CD4-positive, CD25-positive, alpha-beta regulatory T cell (primary cell): Measurements from ENCODE around the gene PARP6. TPM values are rescaled to one million over a fixed set of nuclear protein-coding genes. Genes with fewer than 3 reads are reported as not detected.
A peak's percentile ranks its signal among the peaks of the same experiment; 100 is the strongest.

Experiments
- ATAC-seq, 2 donors: fragments of 150-1000 bp; cut with Tn5 transposase; one replicate each; pipeline ENCODE4 v1.10.0; 2021; ENCODE audit warnings: low read depth in 2 of 2, moderate number of reproducible peaks in 2 of 2, moderate library complexity in 1 of 2
- DNase-seq, 3 donors: peaks; one replicate each; pipeline versions ENCODE4 v3.0.0 to v3.0.0-alpha.2; 2012 to 2022; ENCODE audit warnings: mixed read lengths in 1 of 3
- H3K27ac ChIP-seq: one replicate; pipeline ENCODE4 v1.7.0; 2013; ENCODE audit warnings: mild to moderate bottlenecking, low read length; ENCODE audit not compliant: insufficient read depth, poor library complexity, severe bottlenecking
- H3K27me3 ChIP-seq: one replicate; pipeline ENCODE4 v1.7.0; 2013; ENCODE audit warnings: low read length; ENCODE audit not compliant: control insufficient read depth, insufficient read depth
- H3K36me3 ChIP-seq: one replicate; pipeline ENCODE4 v1.7.0; 2013; ENCODE audit warnings: mild to moderate bottlenecking, low read length, moderate library complexity; ENCODE audit not compliant: control insufficient read depth, insufficient read depth
- H3K4me1 ChIP-seq: 2 replicates; pipeline ENCODE4 v1.7.0; 2013; ENCODE audit warnings: mild to moderate bottlenecking, low read length; ENCODE audit not compliant: insufficient read depth, control insufficient read depth, poor library complexity, severe bottlenecking
- H3K4me3 ChIP-seq: one replicate; pipeline ENCODE4 v1.7.0; 2013; ENCODE audit warnings: low read depth, mild to moderate bottlenecking, low read length, moderate library complexity
- H3K9me3 ChIP-seq, 2 experiments: 1 replicate in 1 of 2; 2 replicates in 1 of 2; pipeline ENCODE4 v1.7.0; 2013; ENCODE audit warnings: low read length in 2 of 2, mild to moderate bottlenecking in 1 of 2, moderate library complexity in 1 of 2; ENCODE audit not compliant: control insufficient read depth in 2 of 2
- H3K27ac Mint-ChIP-seq, 3 donors: one replicate each; pipeline ENCODE4 v1.8.0; 2020 to 2022; ENCODE audit warnings: mild to moderate bottlenecking in 3 of 3, mixed read lengths in 3 of 3, moderate library complexity in 2 of 3
- H3K27me3 Mint-ChIP-seq: one replicate; pipeline ENCODE4 v1.8.0; 2022; ENCODE audit warnings: mild to moderate bottlenecking, mixed read lengths
- H3K36me3 Mint-ChIP-seq: one replicate; pipeline ENCODE4 v1.8.0; 2020; ENCODE audit warnings: mixed read lengths
- H3K4me1 Mint-ChIP-seq, 4 donors: one replicate each; pipeline ENCODE4 v1.8.0; 2020 to 2022; ENCODE audit warnings: mixed read lengths in 4 of 4, mild to moderate bottlenecking in 1 of 4
- H3K4me3 Mint-ChIP-seq, 4 donors: one replicate each; pipeline ENCODE4 v1.8.0; 2020 to 2022; ENCODE audit warnings: mild to moderate bottlenecking in 4 of 4, mixed read lengths in 4 of 4, moderate library complexity in 3 of 4
- H3K9me3 Mint-ChIP-seq, 7 donors: one replicate each; pipeline ENCODE4 v1.8.0; 2020 to 2022; ENCODE audit warnings: mixed read lengths in 7 of 7, mild to moderate bottlenecking in 3 of 7, moderate library complexity in 2 of 7
- polyA plus RNA-seq, 4 donors: library from polyadenylated mRNA; unstranded; fragments of 300-500 nt; fragmentation: Illumina TruSeq; gene quantifications; one replicate each; pipeline ENCODE4 v1.2.3, GENCODE V29; 2021
- total RNA-seq: library from RNA; stranded (reverse); gene quantifications from one replicate; pipeline ENCODE4 v1.2.3, GENCODE V29; 2022

Gene PARP6
- total and polyA plus RNA-seq, 5 donors from 2014 or later, result 14.5 to 101 (median 16.7) TPM

DNA sequence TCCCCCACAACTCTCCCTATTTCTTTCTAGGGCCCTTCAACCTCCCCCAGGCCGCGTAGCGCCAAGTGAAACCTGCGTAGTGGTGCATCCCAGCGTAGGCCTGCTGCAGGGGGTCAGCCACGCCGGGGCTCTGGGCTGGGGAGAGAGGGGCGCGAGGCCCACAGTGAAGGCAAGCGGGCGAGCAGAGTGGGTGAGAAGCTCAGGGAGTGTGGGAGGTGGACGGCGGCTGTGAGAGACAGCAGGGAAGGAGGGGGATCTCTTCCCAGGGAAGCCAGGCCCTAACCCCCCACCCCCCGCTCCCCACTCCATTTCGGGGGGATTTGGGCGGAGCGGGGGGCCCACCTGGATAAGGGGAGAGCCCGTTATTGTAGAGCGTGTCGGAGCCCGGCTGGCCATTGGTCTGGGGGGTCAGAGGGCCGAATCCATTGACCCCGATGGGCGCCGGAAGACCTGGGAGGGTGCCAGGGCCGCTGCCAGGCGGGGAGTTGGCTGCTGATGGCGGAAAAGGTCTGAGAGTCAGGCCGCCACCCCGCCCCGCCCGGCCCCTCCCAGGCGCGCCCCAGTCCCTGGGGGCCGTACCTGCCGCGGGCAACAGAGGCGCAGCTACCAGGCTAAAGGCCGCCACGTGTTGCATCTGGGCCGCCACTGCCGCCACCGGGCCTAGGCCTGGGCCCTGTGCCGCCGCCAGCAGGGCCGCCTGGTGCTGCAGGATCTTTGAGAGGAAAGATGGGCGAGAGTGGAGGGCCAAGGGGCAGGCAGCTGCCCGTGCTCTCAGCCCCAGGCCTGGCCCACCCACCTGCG, 16.6 kb upstream of the PARP6 start:
- Mint-ChIP-seq H3K27ac (no peak overlapping the region), H3K4me1 (no peaks in the 10 kb centered on the region), H3K27me3 (peaks cover 4% of the 10 kb centered on the region), H3K4me3 (no peak overlapping the region), H3K36me3 (no peaks in the 10 kb centered on the region), H3K9me3 (no peaks in the 10 kb centered on the region)
- DNase-seq, result no peak
- H3K9me3 ChIP-seq, result no peaks in the 10 kb centered on the region
- no peak overlapping the region for H3K4me3 ChIP-seq
- no peaks in the 10 kb centered on the region for H3K27me3 ChIP-seq
- H3K36me3 ChIP-seq, result no peaks in the 10 kb centered on the region
- no peaks in the 10 kb centered on the region for H3K4me1 ChIP-seq
- no peak overlapping the region for H3K27ac ChIP-seq
- ATAC-seq, result no peak

GRCh38 chr15:72285927-72286516, 13.7 kb upstream of the PARP6 start:
- Histone ChIP-seq H3K27me3 (no peaks in the 10 kb centered on the region), H3K36me3 (no peaks in the 10 kb centered on the region), H3K4me1 (no peaks in the 10 kb centered on the region), H3K27ac (no peak overlapping the region), H3K9me3 (no peaks in the 10 kb centered on the region), H3K4me3 (no peak overlapping the region)
- H3K27me3 Mint-ChIP-seq, result peaks cover 4% of the 10 kb centered on the region
- peak in 1 of 2 donors; percentile 52 for ATAC-seq
- H3K9me3 Mint-ChIP-seq, result no peaks in the 10 kb centered on the region
- H3K4me1 Mint-ChIP-seq, result no peaks in the 10 kb centered on the region
- H3K36me3 Mint-ChIP-seq, result no peaks in the 10 kb centered on the region
- no peak overlapping the region for H3K4me3 Mint-ChIP-seq
- H3K27ac Mint-ChIP-seq, result peak overlapping the region in 1 of 3 donors; percentile 52
- DNase-seq, result peak; percentile 27 to 59 (median 47)

DNA sequence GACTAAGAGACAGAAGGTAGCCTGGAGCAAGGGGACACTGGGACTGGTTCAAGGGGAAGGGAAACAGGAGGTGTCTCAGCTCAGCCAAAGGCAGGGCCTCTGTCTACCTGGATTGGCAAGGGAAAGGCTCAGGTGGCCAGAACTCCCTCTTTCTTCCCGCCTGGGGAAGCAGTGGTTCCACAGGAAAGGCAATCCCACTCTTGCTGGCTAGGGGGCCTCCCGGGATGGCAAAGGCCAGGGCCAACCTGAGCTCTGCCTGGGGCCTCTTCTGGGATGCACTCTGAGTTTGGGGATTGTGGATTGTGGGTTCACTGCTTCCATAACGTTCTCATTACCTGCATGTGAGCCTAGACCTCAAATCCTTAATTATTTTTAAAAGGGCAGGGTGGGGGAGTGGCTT, 13.0 kb upstream of the PARP6 start:
- Mint-ChIP-seq H3K4me1 (no peaks in the 10 kb centered on the region), H3K27ac (no peak overlapping the region), H3K9me3 (no peaks in the 10 kb centered on the region), H3K27me3 (peaks cover 4% of the 10 kb centered on the region), H3K4me3 (no peak overlapping the region), H3K36me3 (no peaks in the 10 kb centered on the region)
- no peak overlapping the region for H3K27ac ChIP-seq
- no peaks in the 10 kb centered on the region for H3K27me3 ChIP-seq
- H3K9me3 ChIP-seq, result no peaks in the 10 kb centered on the region
- DNase-seq (no peak), ATAC-seq (no peak)
- no peaks in the 10 kb centered on the region for H3K4me1 ChIP-seq
- H3K36me3 ChIP-seq, result no peaks in the 10 kb centered on the region
- no peak overlapping the region for H3K4me3 ChIP-seq

GRCh38 chr15:72284781-72285180, 12.4 kb upstream of the PARP6 start:
- ATAC-seq (no peak), DNase-seq (no peak)
- no peaks in the 10 kb centered on the region for H3K36me3 ChIP-seq
- Mint-ChIP-seq H3K27me3 (peaks cover 4% of the 10 kb centered on the region), H3K27ac (no peak overlapping the region), H3K9me3 (no peaks in the 10 kb centered on the region), H3K36me3 (no peaks in the 10 kb centered on the region), H3K4me3 (no peak overlapping the region), H3K4me1 (no peaks in the 10 kb centered on the region)
- no peak overlapping the region for H3K27ac ChIP-seq
- H3K27me3 ChIP-seq, result peaks cover 1% of the 10 kb centered on the region
- H3K9me3 ChIP-seq, result no peaks in the 10 kb centered on the region
- H3K4me3 ChIP-seq, result no peak overlapping the region
- H3K4me1 ChIP-seq, result no peaks in the 10 kb centered on the region

- Mint-ChIP-seq H3K4me3 (no peak overlapping the region), H3K4me1 (no peaks in the 10 kb centered on the region), H3K27me3 (peaks cover 2% of the 10 kb centered on the region)
Observed at GRCh38 chr15:72281713-72282112, 9.4 kb upstream of the PARP6 start.

DNA sequence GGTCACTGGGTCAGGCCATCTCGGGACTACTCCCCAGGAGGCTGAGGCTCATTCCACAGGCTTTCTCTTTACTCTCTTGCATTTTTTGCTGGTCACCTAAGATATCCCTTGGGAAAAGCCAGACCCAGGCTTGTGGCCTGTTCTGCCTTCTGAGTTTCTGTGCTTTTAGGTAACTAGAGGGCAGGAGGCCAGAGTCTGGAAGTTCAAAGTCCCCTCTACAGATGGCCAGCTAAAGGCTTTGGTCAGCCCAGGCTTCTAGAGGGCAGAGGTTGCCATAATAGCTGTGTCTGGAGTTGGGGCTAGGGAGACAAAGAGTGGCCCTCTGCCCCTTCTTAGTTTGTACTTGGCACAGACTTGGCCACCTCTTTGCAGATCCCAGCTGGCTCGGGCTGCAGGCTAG, 8.4 kb upstream of the PARP6 start:
- no peaks in the 10 kb centered on the region for H3K4me1 ChIP-seq
- no peak overlapping the region for H3K27ac ChIP-seq
- Mint-ChIP-seq H3K4me1 (no peaks in the 10 kb centered on the region), H3K27me3 (no peaks in the 10 kb centered on the region), H3K9me3 (no peaks in the 10 kb centered on the region), H3K27ac (no peak overlapping the region), H3K36me3 (no peaks in the 10 kb centered on the region), H3K4me3 (no peak overlapping the region)
- H3K36me3 ChIP-seq, result no peaks in the 10 kb centered on the region
- peaks cover 1% of the 10 kb centered on the region for H3K27me3 ChIP-seq
- H3K4me3 ChIP-seq, result no peak overlapping the region
- ATAC-seq, result no peak
- no peaks in the 10 kb centered on the region for H3K9me3 ChIP-seq
- no peak for DNase-seq

More at GRCh38 chr15:72281713-72282112, 9.4 kb upstream of the PARP6 start:
- Mint-ChIP-seq H3K36me3 (no peaks in the 10 kb centered on the region), H3K9me3 (no peaks in the 10 kb centered on the region), H3K27ac (no peak overlapping the region)
- Histone ChIP-seq H3K36me3 (no peaks in the 10 kb centered on the region), H3K4me1 (no peaks in the 10 kb centered on the region), H3K27me3 (peaks cover 1% of the 10 kb centered on the region), H3K4me3 (no peak overlapping the region), H3K27ac (no peak overlapping the region), H3K9me3 (no peaks in the 10 kb centered on the region)
- DNase-seq (no peak), ATAC-seq (no peak)

DNA sequence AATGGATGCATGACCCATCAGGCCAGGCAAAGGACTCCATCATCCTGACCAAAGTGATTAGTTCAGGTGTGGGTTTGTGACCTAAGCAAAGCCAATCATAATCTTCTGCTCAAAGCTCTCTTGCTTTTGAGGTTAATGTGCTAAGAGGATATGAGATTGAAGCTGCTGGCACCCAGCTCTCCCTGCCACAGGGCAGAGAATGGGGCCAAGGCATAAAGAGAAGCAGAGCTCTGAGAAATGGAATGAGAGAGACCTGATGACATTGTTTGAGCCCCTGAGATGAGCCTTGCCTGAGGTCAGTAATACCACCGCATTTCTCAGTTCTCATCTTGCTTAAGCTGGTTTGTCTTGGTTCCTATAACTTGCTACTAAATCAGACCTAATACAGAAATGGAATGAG, 6.4 kb upstream of the PARP6 start:
- H3K27me3 Mint-ChIP-seq, result no peaks in the 10 kb centered on the region
- DNase-seq (no peak), ATAC-seq (no peak)
- Histone ChIP-seq H3K27ac (no peak overlapping the region), H3K36me3 (no peaks in the 10 kb centered on the region), H3K9me3 (no peaks in the 10 kb centered on the region), H3K27me3 (peaks cover 1% of the 10 kb centered on the region), H3K4me1 (no peaks in the 10 kb centered on the region), H3K4me3 (no peak overlapping the region)
- peaks cover 0 to 6% (median 3%) of the 10 kb centered on the region in 4 donors for H3K4me1 Mint-ChIP-seq
- no peak overlapping the region for H3K27ac Mint-ChIP-seq
- no peaks in the 10 kb centered on the region for H3K36me3 Mint-ChIP-seq
- H3K9me3 Mint-ChIP-seq, result no peaks in the 10 kb centered on the region
- no peak overlapping the region for H3K4me3 Mint-ChIP-seq

DNA sequence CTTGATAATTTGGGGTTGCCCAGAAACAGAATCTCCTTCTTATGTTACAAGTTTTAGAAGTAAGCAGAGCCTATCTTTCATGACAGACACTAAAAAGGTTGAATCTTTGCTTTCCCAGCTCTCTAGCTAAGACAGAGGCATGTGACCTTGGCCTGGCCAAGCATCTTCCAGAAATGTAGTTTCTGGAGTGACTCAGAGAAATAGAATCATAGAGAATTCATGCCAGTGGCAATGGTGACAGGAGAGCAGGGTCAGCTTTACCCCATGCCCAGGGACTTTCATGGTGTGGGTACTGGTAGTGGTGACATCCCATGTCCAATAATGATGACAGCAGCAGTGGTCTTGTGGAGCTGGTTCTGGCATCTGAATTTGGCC, 4.0 kb upstream of the PARP6 start:
- H3K36me3 Mint-ChIP-seq, result no peaks in the 10 kb centered on the region
- no peak overlapping the region for H3K27ac ChIP-seq
- H3K9me3 Mint-ChIP-seq, result no peaks in the 10 kb centered on the region
- peaks cover 6 to 25% (median 16%) of the 10 kb centered on the region in 4 donors for H3K4me1 Mint-ChIP-seq
- DNase-seq (no peak), ATAC-seq (no peak)
- H3K27ac Mint-ChIP-seq, result no peak overlapping the region
- peaks cover 16% of the 10 kb centered on the region for H3K4me1 ChIP-seq
- no peaks in the 10 kb centered on the region for H3K36me3 ChIP-seq
- H3K4me3 Mint-ChIP-seq, result peak overlapping the region in 1 of 4 donors; percentile 67
- peaks cover 1% of the 10 kb centered on the region for H3K27me3 ChIP-seq
- no peak overlapping the region for H3K4me3 ChIP-seq
- H3K27me3 Mint-ChIP-seq, result no peaks in the 10 kb centered on the region
- no peaks in the 10 kb centered on the region for H3K9me3 ChIP-seq
